Stimulated activated naive CD4-positive, alpha-beta T cell (primary cell): ENCODE data around the gene BAHCC1.

Source experiments
- DNase-seq, 6 experiments: peaks; one replicate each; lab custom pipeline; 2025; lab: John Stamatoyannopoulos, UW

The BAHCC1 gene

DNA sequence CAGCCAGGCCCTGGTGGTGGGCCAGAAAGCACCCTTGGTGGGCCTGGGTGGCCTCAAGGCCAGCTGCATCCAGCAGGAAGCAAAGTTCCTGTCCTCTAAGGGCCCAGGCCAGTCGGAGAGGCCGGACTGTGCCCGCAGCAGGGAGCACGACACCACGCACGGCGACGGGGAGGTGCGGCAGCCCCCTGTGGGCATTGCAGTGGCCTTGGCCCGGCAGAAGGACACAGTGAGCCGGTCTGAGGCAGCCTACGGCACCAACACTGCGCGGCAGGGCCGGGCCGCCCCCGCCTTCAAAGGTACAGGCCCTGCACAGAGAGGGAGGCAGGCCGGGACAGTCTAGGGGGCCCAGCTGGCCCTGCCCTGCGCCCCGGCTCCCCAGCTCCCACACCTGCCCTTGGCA lies 48.0 kb downstream of the BAHCC1 start:
- DNase-seq: no peak

DNA sequence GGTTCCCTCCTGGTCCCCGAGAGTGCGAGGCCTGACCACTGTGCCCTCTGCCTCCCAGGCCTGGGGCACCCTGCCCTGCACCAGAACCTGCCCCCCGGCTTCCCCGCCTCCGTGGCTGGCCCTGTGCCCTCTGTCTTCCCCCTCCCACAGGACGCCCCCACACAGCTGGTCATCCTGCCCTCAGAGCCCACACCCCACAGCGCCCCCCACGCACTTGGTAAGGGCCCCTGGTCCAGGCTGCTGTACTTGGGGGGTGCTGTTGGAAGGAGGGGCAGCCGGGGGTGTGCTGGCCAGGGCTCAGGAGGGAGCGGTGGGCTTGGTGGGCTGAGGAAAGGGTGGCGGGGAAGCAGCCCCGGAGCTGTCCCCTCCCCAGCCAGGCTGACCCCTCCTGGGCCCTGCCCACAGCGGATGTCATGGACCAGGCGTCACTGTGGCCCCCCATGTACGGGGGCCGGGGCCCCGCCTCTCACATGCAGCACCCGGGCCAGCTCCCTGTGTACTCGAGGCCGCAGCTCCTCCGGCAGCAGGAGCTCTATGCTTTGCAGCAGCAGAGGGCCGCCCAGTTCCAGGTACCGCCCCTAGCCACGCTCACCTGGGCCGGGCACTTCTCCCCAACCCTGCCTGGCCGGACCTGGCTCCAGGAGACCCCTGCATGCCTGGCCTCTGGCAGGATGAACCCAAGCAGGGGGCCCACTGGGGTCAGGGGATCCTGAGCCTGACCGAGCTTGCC lies 49.5 kb downstream of the BAHCC1 start:
- no peak for DNase-seq

DNA sequence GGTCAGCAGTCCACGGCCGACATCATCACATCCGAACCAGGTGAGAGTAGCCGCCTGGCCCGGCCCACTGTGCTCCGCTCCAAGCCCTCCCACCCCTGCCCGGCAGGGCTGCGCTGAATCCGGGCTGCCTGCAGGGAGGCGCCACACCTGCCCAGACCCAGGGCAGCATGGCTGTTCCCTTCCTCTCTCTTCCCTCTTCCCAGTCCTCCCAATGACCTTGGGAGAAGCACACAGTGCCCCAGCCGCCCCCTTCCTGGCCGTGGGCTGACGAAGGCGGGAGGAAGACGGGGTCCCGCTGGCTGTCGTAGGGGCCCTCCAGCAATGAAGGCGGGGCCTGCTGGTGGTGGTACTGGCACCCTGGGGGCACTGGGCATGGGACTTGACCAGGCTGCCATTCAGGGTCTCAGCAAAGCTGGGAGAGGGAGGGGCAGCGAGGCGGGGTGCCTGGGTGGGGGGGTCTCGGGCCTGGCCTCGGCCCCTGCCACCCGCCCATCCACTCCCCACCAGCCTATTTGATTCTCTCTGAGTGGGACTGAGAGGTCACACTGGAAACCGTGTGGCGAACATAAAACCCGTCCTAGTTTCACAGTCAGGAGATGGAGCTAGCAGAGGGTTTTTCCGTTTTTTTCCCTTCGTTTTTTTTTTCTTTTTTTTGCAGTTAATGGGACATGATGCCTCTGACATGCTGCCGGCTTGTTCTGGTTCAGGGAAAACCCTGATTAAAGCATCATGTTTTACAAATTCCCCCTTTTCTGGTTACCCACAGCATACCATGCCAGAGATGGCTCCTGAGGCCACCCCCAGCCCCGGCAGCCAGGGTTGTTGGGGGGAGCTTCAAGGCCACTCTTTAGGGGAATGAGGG lies 50.6 kb downstream of the BAHCC1 start:
- no peak for DNase-seq

DNA sequence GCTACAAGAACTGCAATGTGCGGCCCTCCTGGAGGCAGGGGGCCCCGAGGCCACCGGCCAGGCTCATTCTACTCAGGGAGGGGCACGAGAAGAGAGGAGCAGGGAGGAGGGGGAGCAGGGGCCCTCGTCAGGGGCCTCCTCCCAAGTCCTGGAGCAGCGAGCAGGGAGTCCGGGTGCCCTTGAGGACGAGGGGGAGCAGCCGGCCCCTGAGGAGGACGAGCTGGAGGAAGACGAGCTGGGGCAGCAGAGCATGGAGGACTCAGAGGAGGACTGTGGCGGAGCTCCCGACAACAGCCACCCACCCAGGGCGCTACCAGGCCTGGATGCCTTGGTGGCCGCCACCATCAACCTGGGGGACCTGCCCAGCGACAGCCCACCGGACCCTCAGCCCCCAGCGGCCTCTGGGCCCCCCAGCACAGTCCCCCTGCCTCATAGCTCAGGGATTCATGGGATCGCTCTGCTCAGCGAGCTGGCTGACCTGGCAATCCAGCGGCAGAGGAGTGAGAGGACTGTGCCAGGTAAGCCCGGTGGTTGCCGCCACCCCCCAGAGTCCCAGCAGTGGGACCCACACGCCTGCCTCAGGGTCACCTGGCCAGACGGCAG lies 52.2 kb downstream of the BAHCC1 start:
- no peak for DNase-seq

DNA sequence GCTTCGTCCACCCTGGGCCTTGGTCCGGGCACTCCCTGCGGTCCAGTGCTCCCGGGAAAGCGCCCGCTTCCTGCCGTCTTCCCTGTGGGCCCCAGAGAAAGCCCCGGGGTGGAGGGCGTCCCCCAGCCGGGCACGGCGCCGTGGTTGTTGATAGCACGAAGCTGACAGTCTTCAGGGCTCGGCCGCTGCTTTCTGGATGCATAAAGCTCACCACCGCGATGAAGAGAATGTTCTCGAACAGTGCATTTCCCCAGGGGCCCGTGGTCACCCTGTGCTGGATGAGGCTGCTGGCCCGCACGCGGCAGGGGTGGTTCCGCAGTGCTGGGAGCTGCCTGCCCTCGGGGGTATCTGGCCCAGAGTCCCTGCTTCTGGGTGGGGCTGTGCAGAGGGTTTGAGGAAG lies 53.2 kb downstream of the BAHCC1 start:
- DNase-seq: no peak

DNA sequence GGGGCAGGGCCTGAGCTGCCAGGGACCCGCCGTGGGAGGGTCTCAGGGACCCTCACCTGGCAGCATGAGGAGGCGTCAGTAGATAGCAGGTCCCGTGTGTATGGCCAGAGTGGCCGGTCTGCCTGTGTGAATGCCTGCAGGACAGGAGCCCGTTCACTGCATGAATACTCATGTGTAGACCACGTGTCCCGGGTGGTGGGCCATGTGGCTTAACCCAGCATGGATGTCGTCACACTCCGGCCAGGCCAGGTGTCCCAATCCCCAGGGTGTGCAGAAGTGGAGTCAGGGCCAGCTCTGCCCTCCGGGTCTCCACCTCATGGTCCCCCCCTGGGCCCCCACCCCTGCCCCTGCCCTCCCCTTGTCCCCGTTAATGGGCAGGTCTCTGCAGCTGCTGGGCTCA lies 53.7 kb downstream of the BAHCC1 start:
- DNase-seq: no peak

DNA sequence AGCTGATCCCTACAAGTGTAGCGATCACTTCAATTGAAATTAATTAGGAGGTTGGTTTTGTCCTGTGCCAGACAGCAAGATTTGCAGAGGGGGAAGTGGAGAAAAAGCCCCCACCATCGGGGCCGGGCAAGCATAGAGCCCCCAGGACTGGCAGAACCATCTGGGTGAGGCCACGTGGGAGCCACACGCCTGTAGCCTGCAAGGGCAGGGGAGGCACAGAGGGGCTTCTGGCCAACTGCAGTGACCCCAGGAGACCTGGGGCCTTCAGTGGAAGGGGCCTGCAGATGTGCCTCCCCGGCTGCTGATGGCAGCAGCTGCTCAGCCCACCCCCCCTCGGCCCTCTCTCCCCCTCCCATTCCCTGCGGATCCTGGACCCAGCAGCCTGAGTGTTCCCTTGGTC lies 54.1 kb downstream of the BAHCC1 start:
- DNase-seq: no peak

DNA sequence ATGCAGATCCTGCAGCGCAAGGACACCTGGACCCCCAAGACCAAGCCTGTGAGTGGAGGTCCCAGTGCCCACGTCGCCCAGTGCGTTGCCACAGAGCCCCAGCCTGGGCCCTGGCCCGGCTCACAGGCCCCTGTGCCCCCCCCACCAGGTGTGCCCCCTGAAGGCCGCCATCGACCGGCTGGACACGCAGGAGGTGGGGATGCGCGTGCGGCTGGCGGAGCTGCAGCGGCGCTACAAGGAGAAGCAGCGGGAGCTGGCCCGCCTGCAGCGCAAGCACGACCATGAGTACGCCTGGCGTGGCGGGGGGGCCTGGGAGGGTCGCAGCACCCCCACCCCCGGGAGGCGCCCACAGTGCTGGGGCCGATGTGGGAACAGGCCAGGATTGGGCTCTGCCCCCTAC lies 56.6 kb downstream of the BAHCC1 start:
- no peak for DNase-seq

DNA sequence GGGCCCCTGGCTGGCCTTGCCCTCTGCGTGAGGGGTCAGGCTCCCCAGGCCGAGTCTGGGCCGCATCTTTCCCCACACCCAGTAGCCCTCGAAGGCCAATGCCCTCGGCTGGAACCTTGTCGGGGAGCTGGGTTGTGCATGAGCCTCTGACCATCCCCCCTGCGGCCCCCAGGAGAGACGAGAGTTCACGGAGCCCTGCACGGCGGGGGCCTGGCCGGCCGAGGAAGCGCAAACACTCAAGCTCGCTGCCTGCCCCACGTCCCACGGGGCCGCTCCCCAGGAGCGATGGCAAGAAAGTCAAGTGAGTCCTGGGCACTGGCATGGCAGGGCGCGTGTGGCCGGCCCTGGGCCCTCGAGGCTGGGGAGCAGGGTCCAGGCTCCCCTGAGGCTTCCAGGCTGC lies 57.3 kb downstream of the BAHCC1 start:
- DNase-seq: no peak

DNA sequence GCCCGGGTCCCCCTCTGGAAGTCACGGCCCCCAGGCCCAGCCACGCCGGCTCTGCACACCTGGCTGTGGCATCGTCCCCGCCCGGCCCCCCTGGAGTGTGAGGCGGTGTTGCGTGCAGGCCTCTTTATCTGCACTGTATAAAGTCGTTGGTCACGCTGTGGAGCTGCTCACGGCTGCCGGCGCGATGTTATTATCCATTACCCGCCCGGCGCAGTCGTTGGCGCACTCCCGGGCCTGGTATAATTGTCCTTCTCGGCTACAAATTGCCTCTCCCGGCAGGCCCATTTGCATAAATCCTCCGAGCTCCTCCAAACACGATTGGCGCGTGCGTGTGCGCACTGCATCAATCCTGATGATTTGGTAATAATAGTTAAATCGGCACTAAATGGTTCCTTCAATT lies 57.8 kb downstream of the BAHCC1 start:
- DNase-seq: no peak

DNA sequence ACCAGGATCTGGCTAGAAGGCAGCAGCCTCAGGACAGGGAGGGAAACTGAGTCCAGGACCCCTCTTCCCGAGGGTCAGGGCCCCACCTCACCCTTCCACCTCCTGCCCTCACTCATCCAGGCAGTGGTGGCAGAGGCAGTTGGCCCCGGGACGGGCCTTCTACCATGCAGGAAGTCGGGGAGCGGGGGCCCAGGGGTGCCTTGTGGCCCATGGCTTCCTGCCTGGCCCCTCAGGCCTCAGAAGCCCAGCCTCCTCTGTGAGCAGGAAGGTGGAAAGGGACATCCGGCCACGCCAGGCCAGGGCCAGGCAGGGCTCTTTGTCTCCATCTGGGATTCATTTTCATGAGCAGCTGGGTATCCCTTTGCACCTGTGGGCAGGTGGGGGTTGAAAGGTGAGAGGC lies 58.5 kb downstream of the BAHCC1 start:
- DNase-seq: peak in 1 of 6 experiments; percentile 26

DNA sequence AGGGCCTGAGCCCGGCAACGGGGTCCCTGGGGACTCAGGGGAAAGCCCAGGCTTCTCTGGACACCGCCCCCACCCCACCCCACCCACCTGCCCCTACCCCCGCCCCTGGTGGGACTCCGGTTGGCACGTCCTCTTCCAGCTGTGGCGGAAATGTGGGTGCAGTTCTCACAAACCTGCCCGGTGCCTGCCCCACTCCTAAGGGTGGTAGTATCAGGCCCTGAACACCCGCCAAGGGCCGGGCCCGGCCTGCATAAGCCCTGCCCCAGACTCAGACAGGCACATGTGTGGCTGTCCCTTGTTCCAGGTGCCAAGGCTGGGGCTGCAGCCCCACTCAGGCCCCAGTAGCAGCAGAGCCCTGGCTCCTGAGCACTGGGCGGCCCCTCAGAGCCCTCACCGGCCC lies 59.2 kb downstream of the BAHCC1 start:
- DNase-seq: no peak

DNA sequence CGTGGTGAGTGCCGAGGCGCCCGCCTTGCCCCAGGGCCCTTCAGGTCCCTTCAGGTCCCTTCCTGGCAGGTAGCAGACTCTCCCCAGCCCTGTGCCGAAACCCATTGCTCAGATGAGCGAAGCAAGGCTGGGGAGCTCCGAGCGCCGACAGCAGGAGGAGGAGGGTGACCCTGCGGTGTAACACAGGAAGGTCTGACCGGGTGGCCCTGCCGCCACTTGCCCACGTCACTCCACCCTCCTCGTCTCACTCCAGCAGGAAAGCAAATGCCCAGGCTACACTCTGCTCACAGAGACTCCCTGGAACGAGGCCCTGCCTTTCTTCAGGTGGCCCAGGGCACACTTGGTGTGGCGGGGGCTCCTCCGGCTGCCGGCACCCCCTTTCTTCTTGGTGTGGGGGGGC lies 60.1 kb downstream of the BAHCC1 start:
- no peak for DNase-seq

DNA sequence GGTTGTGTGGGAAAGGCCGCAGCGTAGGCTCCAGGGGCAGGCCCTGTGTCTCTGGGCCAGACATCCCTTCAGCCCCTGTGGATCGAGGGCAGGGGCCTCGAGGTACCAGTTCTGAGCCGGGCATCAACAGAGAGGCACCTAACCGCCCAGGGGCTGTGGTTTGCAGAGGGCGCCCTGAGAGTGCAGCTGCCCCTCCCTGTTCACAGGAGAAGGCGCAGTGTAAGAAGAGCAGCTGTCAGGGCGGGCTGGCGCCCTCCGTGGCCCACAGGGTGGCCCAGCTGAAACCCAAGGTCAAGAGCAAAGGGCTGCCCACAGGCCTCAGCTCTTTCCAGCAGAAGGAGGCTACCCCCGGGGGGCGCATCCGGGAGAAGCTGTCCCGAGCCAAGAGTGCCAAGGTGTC lies 60.8 kb downstream of the BAHCC1 start:
- no peak for DNase-seq

DNA sequence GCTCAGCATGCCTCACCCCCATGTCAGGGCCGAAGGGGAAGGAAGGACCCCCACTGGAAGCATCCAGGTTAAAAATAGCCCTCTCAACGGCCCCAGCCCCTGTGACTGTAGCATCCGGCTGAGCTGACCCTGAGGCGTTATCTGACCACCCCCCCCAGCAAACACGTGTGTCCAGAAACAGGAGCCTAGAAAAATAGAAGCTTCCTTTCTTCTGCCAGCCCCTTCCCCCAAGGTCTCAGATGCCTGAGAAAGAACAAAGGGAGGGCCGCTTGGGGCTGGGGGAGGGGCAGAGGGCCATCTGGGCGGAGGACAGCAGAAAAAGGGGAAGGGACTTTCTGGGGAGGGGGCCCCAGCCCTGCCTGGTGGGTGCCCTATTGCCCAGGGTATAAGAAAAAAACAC lies 61.5 kb downstream of the BAHCC1 start:
- no peak for DNase-seq

DNA sequence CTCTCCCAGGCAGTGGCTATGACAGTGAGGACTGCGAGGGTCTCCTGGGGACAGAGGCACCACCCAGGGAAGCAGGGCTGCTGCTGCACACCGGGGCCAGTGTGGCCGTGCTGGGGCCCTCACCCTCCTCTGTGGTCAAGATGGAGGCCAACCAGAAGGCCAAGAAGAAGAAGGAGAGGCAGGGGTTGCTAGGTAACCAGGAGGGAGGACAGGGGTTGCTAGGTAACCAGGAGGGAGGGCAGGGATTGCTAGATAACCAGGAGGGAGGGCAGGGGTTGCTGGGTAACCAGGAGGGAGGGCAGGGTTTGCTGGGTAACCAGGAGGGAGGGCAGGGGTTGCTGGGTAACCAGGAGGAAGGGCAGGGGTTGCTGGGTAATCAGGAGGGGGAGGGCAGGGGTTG lies 62.1 kb downstream of the BAHCC1 start:
- no peak for DNase-seq

DNA sequence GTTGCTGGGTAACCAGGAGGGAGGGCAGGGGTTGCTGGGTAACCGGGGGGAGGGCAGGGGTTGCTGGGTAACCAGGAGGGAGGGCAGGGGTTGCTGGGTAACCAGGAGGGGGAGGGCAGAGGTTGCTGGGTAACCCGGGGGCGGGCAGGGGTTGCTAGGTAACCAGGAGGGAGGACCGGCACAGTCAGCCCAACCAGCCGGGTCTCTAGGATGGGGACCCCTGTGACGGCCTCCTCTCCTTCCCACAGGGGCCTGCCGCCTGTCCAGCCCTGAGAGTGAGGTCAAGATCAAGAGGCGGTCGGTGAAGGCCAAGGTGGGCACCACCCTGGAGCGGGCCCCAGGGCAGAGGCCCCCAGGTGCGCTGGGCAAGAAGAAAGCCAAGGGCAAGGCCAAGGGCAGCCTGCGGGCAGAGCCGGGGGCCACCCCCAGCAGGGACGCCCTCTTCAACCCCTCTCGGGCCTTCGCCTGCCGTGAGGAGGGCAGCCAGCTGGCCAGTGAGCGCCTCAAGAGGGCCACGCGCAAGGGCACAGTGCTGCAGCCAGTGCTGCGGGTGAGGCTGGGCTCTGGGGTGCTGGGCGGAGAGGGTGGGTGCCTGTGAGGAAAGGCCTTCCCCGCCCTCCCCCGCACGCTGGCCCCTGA lies 62.8 kb downstream of the BAHCC1 start:
- no peak for DNase-seq

DNA sequence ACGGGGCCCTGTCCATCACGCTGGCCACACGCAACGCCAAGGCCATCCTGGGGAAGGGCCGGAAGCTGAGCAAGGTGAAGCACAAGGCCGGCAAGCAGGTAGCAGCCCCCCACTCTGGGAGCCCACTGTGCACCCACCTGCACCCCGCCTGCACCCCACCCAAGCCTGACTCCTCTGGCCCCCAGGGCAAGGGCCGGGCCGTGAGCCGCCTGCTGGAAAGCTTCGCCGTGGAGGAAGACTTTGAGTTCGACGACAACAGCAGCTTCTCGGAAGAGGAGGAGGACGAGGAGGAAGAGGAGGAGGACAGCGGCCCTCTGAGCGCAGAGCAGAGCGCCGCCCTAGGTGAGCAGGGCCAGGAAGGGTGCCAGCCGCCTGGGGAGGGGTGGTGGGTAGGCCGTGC lies 63.4 kb downstream of the BAHCC1 start:
- no peak for DNase-seq

DNA sequence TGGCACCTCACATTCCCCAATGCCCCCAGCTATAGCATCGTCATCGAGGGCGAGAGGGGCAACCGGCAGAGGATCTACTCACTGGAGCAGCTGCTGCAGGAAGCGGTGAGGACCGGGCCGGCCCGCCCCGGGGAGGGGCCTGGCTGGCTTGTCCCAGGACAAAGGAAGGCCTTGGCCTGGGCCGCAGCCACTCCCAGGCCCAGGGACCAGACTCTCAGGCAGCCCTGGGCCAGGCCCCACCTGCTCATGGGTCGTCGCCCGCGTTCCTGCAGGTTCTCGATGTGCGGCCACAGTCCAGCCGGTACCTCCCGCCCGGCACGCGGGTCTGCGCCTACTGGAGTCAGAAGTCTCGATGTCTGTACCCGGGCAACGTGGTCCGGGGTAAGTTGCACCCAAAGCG lies 64.0 kb downstream of the BAHCC1 start:
- no peak for DNase-seq

DNA sequence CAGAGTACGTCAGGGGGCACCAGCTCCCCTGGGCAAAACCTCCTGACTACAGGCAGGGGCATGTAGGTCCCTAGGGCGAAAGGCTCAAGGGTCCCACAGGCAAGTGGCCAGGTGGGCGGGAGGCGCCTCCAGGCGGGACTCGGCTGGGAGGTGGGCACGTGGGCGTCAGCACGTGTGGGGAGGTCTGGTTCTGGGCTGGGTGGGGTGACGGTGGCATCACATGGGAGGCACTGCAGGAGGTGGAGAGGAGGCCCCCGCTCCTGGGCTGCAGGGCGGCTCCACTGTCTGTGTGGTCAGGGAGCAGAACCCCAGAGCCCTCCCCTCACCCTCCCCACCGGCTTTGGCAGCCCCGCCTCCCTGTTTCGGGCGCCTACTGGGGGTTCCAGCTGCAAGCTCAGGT lies 64.6 kb downstream of the BAHCC1 start:
- no peak for DNase-seq

DNA sequence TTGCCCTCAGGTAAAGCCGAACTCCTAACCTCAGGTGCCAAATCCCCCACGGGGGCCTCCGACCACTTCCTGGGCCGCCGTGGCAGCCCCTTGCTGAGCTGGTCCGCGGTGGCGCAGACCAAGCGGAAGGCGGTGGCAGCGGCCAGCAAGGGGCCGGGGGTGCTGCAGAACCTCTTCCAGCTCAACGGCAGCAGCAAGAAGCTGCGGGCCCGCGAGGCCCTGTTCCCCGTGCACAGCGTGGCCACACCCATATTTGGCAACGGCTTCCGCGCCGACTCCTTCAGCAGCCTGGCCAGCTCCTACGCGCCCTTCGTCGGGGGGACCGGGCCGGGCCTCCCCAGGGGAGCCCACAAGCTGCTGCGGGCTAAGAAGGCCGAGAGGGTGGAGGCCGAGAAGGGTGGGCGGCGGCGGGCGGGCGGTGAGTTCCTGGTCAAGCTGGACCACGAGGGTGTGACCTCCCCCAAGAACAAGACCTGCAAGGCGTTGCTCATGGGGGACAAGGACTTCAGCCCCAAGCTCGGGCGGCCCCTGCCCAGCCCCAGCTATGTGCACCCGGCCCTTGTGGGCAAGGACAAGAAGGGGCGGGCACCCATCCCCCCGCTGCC lies 65.7 kb downstream of the BAHCC1 start:
- DNase-seq: no peak
